Suprapubic skin (tissue), 4 donors: ENCODE data around the gene GYPE. TPM values are rescaled to one million over a fixed set of nuclear protein-coding genes. Genes with fewer than 3 reads are reported as not detected.
"Not testable (repeated sequence)": the region's sequence is repeated elsewhere in the genome, so short reads cannot be mapped to it uniquely, and the experiment has no call there.

Source experiments
- DNase-seq, 2 donors: peaks; one replicate each; pipeline ENCODE4 v3.0.0-alpha.2; 2019; ENCODE audit warnings: low spot score in 2 of 2
- H3K27ac ChIP-seq: fragments of 200-600 bp; sonication (generic); one replicate; pipeline ENCODE4 v1.5.1; 2019
- H3K27me3 ChIP-seq: fragments of 200-600 bp; sonication (generic); one replicate; pipeline ENCODE4 v1.5.1; 2019
- H3K36me3 ChIP-seq: fragments of 200-600 bp; sonication (generic); one replicate; pipeline ENCODE4 v1.5.1; 2019
- H3K4me1 ChIP-seq: fragments of 200-600 bp; sonication (generic); one replicate; pipeline ENCODE4 v1.5.1; 2019
- H3K4me3 ChIP-seq: fragments of 200-600 bp; sonication (generic); one replicate; pipeline ENCODE4 v1.5.1; 2019; ENCODE audit warnings: mild to moderate bottlenecking
- H3K9me3 ChIP-seq: fragments of 200-600 bp; sonication (generic); one replicate; pipeline ENCODE4 v1.5.1; 2019
- EP300 ChIP-seq: sonication (generic); formaldehyde crosslinking; IDR thresholded peaks from one replicate; pipeline ENCODE4 v1.6.1; 2017; ENCODE audit warnings: antibody characterized with exemption
- POLR2AphosphoS5 ChIP-seq, 3 donors: sonication (generic); formaldehyde crosslinking; IDR thresholded peaks; one replicate each; pipeline ENCODE4 v1.6.1; 2017; ENCODE audit warnings: antibody characterized with exemption in 3 of 3
- WGBS: methylation state at CpG from one replicate; pipeline ENCODE4 v1.1.5; 2018; 5-methylcytosine and 5-hydroxymethylcytosine counted together
- total RNA-seq, 4 donors: library from RNA; depleted of rRNA; stranded (reverse); fragments of >200 nt; gene quantifications; one replicate each; pipeline ENCODE4 v1.1.0, GENCODE V29; 2016
- TF ChIP-seq, protein P1 (sequence below), 2 donors: fragments of 200-600 bp in 1 of 2; fragments of 450-650 bp in 1 of 2; sonication (generic) in 1 of 2; IDR thresholded peaks; one replicate each; pipeline ENCODE4 v1.5.1; 2016 to 2019; ENCODE audit warnings: antibody characterized with exemption in 2 of 2, mild to moderate bottlenecking in 1 of 2, moderate library complexity in 1 of 2

The GYPE gene
- total RNA-seq, 4 donors from 2014 or later = not detected

DNA sequence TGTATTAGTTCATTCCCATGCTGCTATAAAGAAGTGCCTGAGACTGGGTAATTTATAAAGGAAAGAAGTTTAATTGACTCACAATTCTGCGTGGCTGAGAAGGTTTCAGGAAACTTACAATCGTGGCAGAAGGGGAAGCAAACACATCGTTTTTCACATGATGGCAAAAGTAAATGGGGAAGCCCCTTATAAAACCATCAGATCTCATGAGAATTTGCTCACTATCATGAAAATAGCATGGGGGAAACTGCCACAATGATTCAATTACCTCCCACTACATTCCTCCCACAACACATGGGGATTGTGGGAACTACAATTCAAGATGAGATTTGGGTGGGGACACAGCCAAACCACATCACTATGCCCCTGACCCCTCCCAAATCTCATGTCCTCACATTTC lies 35.4 kb downstream of the GYPE start:
- not testable (repeated sequence) for H3K4me3 ChIP-seq, DNase-seq, H3K4me1 ChIP-seq, H3K27ac ChIP-seq, H3K27me3 ChIP-seq, H3K36me3 ChIP-seq, H3K9me3 ChIP-seq
- 57% methylated on average over 3 of the region's 3 CpGs for WGBS

DNA sequence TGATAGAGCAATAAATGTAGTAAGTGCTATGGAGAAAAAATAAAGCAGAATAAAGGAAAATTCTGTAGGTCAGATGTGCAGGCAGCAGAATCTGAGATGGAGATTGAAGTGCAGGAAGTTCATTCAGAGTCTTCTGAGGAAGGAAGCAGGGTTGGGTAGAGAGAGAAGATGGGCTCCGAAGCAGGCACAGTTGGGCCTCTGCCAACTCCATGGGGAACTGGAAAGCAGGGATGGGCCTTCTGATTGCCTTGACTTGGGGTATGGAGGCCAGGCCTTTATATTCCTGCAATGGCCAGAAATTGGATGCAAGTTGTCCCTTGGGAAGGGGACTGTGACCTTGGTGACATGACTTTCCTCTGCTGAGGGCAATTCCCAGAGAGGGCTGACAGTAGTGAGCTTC lies 42.6 kb downstream of the GYPE start:
- WGBS = 62% methylated on average over 1 of the region's 1 CpG
- not testable (repeated sequence) for H3K36me3 ChIP-seq, DNase-seq, H3K9me3 ChIP-seq, H3K27ac ChIP-seq, H3K4me3 ChIP-seq, H3K27me3 ChIP-seq, H3K4me1 ChIP-seq

DNA sequence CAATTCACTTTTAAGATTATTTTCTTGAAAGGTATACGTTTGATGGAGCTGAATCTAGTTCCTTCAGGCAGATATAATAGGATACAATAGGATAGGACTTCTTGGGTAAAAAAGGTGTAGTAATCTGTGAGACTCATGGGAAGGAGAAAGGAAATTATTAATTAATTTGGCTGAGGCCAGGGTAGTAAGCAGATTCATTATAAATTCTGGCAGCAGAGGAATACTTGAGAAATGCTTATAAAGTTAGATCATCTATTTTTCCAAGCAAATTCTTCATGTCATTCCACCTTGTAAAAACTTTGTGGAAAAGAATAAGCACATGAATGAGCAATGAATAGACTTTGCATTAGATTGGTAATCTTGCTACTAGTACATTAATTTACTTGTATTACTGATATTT lies 46.9 kb downstream of the GYPE start:
- Histone ChIP-seq H3K27ac (no peak overlapping the region), H3K36me3 (no peaks in the 10 kb centered on the region), H3K27me3 (no peaks in the 10 kb centered on the region), H3K9me3 (no peaks in the 10 kb centered on the region), H3K4me3 (no peak overlapping the region), H3K4me1 (no peaks in the 10 kb centered on the region)
- 72% methylated on average over 1 of the region's 1 CpG for WGBS
- DNase-seq = no peak
- TF ChIP-seq POLR2AphosphoS5 (IDR thresholded peaks at IDR 0.05) = no peak
- TF ChIP-seq, protein P1, sequence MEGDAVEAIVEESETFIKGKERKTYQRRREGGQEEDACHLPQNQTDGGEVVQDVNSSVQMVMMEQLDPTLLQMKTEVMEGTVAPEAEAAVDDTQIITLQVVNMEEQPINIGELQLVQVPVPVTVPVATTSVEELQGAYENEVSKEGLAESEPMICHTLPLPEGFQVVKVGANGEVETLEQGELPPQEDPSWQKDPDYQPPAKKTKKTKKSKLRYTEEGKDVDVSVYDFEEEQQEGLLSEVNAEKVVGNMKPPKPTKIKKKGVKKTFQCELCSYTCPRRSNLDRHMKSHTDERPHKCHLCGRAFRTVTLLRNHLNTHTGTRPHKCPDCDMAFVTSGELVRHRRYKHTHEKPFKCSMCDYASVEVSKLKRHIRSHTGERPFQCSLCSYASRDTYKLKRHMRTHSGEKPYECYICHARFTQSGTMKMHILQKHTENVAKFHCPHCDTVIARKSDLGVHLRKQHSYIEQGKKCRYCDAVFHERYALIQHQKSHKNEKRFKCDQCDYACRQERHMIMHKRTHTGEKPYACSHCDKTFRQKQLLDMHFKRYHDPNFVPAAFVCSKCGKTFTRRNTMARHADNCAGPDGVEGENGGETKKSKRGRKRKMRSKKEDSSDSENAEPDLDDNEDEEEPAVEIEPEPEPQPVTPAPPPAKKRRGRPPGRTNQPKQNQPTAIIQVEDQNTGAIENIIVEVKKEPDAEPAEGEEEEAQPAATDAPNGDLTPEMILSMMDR (IDR thresholded peaks at IDR 0.05) = no peak
- TF ChIP-seq EP300 = no peak

DNA sequence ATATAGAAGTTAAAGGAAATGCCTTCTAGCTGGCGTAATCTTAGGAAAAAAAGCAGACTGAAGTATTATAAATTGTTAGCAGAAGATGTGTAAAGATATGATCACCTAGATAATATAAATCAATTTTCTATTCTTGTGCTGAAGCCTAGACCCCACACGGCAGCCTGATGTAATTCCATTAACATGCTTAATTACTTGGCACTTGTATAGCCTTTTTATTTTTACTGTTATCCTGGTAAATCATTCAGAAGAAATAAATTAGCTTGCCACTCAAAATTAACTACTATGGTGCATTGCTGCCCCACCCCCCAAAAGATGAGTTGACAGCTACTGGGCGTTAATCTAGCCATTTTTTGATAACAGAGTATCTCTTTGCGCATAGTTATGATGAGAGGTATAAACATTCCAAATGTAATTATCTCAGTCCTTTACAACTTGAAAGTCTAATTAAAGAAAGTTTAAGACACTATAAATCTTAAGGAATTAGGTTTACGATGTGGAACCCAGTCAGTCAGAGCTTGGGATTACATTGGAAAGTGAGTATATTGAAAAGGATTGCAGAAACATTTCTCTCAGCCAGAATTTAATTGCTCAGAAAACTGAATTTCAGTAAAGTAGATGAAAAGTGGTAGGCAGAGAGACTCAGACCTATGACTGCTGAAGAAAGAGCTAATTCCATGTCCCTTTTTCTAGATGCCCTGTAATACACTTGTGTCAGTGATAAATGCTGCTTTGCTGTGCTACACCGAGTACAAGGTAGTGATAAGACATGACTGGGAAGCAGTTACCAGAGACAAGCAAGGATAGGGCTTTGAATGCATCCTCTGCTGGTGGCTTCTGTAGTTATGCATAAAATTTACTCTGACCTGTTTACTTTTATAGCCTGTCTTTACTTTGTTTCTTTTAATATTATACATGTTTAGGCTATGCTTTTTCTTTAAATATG lies 47.7 kb downstream of the GYPE start:
- H3K4me3 ChIP-seq, DNase-seq, H3K27ac ChIP-seq, H3K36me3 ChIP-seq, H3K4me1 ChIP-seq, H3K27me3 ChIP-seq, H3K9me3 ChIP-seq: not testable (repeated sequence)
- WGBS = 42% methylated on average over 6 of the region's 6 CpGs

DNA sequence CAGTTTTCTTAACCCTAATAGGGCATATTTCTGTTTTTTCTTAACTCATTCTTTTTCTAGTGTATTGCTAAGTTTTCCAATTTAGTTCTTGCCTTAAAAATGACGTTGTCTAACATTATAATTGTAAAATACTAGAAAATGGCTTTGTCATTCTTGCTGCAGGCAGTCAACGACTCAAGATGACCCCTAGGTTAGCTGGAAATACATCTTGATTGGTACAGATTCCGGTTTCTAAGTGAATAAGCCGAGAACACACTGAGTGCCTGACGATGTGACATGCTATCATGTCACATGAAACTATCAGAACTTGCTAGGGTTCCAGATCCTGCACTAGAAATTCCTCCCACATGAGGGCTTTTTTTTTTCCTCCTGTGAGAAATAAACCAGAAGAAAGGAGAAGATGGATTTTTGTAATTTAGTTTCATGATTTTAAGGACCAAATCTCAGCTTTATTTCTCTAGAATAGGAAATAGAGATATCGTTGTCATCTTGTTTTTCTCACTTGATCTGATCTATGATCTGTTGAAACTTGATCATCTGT lies 49.3 kb downstream of the GYPE start:
- 47% methylated on average over 6 of the region's 6 CpGs for WGBS
- not testable (repeated sequence) for DNase-seq

DNA sequence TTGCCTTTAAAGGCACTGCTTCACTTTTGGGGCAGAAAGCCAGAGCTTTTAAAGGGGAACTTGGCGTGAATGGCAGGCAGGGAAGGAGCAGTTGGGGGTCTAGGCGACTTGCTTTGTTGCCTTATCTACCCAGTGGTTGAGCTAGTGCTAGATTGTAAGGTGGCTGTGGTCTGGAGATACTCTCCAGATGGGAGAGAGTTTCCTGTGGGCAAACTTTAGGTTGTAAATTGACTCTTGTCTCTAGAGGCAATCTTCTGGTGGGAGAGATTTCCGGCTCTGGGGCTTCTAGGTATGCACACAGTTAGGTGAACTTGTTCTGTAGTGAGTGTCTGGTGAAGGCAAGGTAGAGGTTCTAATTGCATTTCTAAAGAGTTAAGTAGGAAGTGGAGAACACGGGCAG lies 50.7 kb downstream of the GYPE start:
- H3K27me3 ChIP-seq, H3K36me3 ChIP-seq: not testable (repeated sequence)

More for the DNA sequence above, 49.3 kb downstream of the GYPE start:
- not testable (repeated sequence) for H3K4me3 ChIP-seq, H3K9me3 ChIP-seq, H3K36me3 ChIP-seq, H3K4me1 ChIP-seq, H3K27ac ChIP-seq, H3K27me3 ChIP-seq

DNA sequence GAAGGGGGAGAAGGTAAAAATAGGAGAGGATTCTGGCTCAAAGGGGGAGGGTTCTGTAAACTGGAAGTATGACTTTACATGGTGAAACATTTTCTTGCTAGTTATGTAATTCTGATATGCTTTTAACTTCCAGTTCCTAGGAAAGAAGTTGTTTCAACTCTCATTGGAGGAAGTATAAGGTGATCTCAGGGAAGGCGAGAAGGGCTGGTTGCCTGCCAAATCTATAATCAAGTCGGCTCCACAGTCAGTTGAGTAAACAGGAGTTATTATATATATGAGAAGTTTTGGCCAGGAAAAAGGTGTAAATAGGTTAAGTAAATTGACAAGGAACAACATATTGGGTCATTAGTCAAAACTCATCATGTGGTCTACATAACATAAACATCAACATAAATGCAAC lies 56.1 kb downstream of the GYPE start:
- 55% methylated on average over 2 of the region's 2 CpGs for WGBS
- not testable (repeated sequence) for DNase-seq

More for the DNA sequence above, 50.7 kb downstream of the GYPE start:
- 54% methylated on average over 2 of the region's 4 CpGs for WGBS
- not testable (repeated sequence) for H3K27ac ChIP-seq, H3K4me3 ChIP-seq, DNase-seq, H3K9me3 ChIP-seq, H3K4me1 ChIP-seq

DNA sequence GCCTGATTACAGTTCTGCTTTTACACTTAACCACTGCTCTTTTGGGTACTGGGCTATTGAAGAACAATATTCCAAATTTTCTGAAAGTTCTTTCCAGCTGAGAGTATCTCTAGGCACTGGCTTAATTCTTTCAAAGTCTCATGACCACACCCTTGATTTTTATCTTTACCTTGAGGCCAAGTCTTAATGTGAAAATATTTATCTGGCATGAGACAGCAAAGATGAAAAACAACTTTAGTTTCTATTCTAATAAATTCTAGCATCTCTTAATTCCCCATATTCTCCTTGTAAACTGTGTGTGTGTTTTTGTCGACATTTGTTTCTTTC lies 61.9 kb downstream of the GYPE start:
- H3K36me3 ChIP-seq, H3K9me3 ChIP-seq, H3K4me1 ChIP-seq, DNase-seq, H3K27me3 ChIP-seq, H3K4me3 ChIP-seq, H3K27ac ChIP-seq: not testable (repeated sequence)
- WGBS = 57% methylated on average over 1 of the region's 1 CpG

More for the DNA sequence above, 56.1 kb downstream of the GYPE start:
- H3K36me3 ChIP-seq, H3K27ac ChIP-seq, H3K4me1 ChIP-seq, H3K4me3 ChIP-seq, H3K27me3 ChIP-seq, H3K9me3 ChIP-seq: not testable (repeated sequence)

DNA sequence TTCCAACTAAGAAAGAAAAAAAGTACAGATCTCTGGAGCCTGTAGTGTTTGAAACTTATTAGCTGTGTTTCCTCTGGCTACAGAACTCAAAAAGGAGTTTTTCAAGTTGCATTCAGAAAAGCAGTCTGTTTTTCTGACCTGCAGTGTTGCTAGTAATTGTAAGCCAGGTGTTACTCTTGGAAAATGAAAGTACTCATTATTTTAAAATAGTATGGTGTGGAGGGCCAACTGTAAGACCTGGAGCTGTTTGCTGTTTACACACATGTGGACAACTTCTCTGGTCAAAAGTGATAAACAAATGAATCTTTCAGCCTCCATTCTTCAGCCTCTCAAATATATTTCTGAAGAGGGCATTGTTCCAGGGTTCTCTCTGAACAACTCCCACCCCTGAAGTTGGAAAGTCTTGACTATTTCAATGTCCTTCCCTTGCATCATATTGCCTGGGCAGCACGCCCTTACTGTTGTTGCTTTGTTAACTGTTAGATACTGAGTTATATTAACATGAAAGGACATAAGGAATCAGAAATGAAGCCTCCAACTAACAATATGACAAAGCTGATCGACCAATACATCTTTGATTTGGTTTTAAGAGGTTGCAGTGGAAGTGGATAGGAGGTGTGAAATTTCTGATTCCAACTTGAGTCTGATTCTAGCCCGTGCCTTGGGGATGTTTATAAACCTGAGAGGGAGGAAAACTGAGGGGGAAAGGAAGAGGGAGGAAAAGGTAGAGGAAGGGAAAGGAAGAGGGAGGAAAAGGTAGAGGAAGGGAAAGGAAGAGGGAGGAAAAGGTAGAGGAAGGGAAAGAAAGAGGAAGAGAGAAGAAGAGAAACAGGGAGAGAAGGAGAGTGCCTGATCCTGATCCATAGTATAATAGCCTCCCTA lies 62.5 kb downstream of the GYPE start:
- not testable (repeated sequence) for DNase-seq, H3K36me3 ChIP-seq, H3K27me3 ChIP-seq, H3K27ac ChIP-seq, H3K9me3 ChIP-seq, H3K4me3 ChIP-seq, H3K4me1 ChIP-seq
- WGBS = 49% methylated on average over 3 of the region's 3 CpGs

DNA sequence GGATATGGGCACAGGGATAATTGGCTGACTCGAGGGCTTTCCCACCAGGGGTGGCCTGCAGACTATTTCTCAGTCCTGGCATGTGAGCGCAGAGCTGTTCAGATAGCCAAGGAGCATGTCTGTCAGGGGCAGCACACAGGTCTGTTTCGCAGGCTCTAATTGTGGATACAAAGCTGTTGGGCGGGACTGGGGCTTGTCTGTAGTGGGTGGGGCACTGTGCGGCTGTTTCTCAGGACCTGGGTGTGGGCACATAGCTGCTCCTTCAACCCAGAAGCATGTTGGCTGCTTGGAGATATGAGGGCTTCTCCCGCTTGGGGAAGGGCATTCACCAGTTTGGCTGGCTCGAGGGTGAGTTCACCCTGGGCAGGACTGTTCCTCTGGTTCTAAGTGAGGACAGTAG lies 65.9 kb downstream of the GYPE start:
- not testable (repeated sequence) for DNase-seq, H3K9me3 ChIP-seq, H3K36me3 ChIP-seq, H3K27me3 ChIP-seq, H3K27ac ChIP-seq, H3K4me3 ChIP-seq, H3K4me1 ChIP-seq
- 75% methylated on average over 1 of the region's 7 CpGs for WGBS

DNA sequence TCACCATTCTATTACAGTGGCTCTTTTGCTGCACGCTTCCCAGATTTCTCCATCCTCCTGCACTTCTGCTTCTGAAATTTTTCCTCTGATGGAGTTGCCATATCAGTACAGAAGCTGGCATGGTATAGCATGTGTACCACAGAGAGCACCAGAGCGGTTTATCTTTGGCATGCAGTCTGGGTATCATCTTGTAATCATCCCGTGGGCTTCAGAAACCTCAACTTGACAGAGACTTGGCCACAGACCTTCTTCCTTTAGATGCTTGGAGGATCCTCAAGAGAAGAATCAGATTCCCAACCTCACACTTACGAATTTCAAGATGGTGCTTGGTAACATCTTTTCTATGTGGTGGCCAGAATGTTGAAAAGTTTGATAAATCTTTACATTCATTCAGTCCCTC lies 71.2 kb downstream of the GYPE start:
- DNase-seq, H3K4me1 ChIP-seq, H3K9me3 ChIP-seq, H3K4me3 ChIP-seq, H3K27me3 ChIP-seq, H3K36me3 ChIP-seq, H3K27ac ChIP-seq: not testable (repeated sequence)
- 82% methylated on average over 4 of the region's 4 CpGs for WGBS

DNA sequence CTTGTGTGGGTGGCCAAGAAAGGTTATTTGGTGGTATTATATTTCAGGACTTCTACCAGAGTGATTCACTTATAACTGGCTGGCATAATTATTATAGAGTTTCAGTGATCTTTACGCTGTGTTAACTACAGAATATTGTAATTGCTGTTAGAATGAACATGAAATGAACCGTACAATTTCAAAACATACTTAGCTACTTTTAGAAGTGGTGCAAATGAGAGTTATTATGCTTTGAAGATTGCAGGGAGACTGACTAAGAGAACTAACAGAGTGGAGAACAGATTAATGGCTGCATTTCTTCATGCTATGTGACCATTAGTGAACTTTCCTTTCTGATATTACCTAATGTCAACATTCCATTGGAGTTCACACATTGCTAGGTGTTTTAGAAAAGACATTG lies 71.7 kb downstream of the GYPE start:
- H3K27ac ChIP-seq, H3K4me1 ChIP-seq, H3K4me3 ChIP-seq, H3K36me3 ChIP-seq, H3K27me3 ChIP-seq, H3K9me3 ChIP-seq, DNase-seq: not testable (repeated sequence)
- WGBS = 94% methylated on average over 2 of the region's 2 CpGs
